Loucy (cell line): ENCODE measurements around the gene UCN3.

Experiments used
- CTCF ChIP-seq: fragments of 200-600 bp; sonication (generic); conservative IDR thresholded peaks from 2 replicates; pipeline ENCODE4 v1.5.1; 2014; ENCODE audit warnings: mild to moderate bottlenecking, antibody characterized with exemption, low read length
- EZH2phosphoT487 ChIP-seq: fragments of 200-600 bp; IDR thresholded peaks from 2 replicates; pipeline ENCODE4 v1.6.1; 2018; ENCODE audit warnings: antibody characterized with exemption, mild to moderate bottlenecking, moderate library complexity, borderline replicate concordance

DNA sequence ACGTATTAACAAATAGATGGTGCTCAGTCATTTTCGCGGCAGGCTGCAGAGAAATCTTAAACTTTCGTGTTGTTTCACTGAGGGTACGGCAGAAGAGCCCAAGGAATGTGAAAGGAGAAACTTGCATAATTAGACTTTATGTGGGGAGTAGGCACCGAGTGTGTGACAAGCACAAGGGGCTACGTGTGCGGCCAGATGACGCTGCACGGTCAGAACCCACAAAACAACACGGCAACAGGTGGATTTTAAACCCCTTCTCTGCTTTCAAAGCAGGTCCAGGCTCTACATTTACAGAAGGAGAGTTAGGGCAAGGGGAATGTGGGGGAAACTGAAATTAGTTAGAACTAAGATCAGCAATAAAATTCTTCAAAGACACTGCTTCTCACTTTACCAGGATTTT lies 392 bp upstream of the UCN3 start:
- no peak for TF ChIP-seq CTCF
- no peak for TF ChIP-seq EZH2phosphoT487
